Endothelial cell of umbilical vein (primary cell): ENCODE data around the gene GSN.

Experiments used
- CTCF ChIP-seq, 2 donors: IDR thresholded peaks; 1 replicate in 1 of 2; 2 replicates in 1 of 2; pipeline ENCODE4 v1.5.1; 2011; ENCODE audit warnings: low read length in 2 of 2, mild to moderate bottlenecking in 2 of 2, moderate library complexity in 2 of 2, control low read depth in 1 of 2, inconsistent platforms in 1 of 2, low read depth in 1 of 2; ENCODE audit not compliant: insufficient read depth in 1 of 2; ENCODE audit errors: extremely low read depth in 1 of 2
- MAX ChIP-seq: IDR thresholded peaks from 2 replicates; pipeline ENCODE4 v1.6.1; 2011; ENCODE audit not compliant: insufficient read depth, insufficient read length

- no peak for TF ChIP-seq CTCF (IDR thresholded peaks at IDR 0.05; ENCODE audit: extremely low read depth in 1 of 2, insufficient read depth in 1 of 2, low read depth in 1 of 2, low read length in 2 of 2)
- TF ChIP-seq MAX = no peak
Observed at GRCh38 chr9:121233906-121234831, 33.8 kb upstream of the GSN start.
